Measurements from ENCODE around the gene GAB2. TPM values are rescaled to one million over a fixed set of nuclear protein-coding genes. Genes with fewer than 3 reads are reported as not detected.

The GAB2 gene
- total RNA-seq, 4 donors from 2014 or later = 18.0 to 42.4 (median 26.0) TPM

GRCh38 chr11:78221396-78222315 lies 196.0 kb downstream of the GAB2 start:
- no peaks in the 10 kb centered on the region for H3K4me1 ChIP-seq
- TF ChIP-seq POLR2A (IDR thresholded peaks at IDR 0.05; ENCODE audit: low read depth) = no peak
- TF ChIP-seq POLR2AphosphoS5 (IDR thresholded peaks at IDR 0.05) = no peak
- TF ChIP-seq EP300 (IDR thresholded peaks at IDR 0.05) = no peak
- WGBS = 90% methylated on average over 13 of the region's 13 CpGs
- no peak overlapping the region for H3K27ac ChIP-seq (replicated peaks in 1 of 4)
- H3K9me3 ChIP-seq = no peaks in the 10 kb centered on the region
- no peak overlapping the region for H3K4me3 ChIP-seq
- peaks cover 23 to 96% (median 88%) of the 10 kb centered on the region in 4 donors for H3K36me3 ChIP-seq
- peak; percentile 57 for DNase-seq (ENCODE audit: extremely low spot score)
- intact Hi-C loops (cut with DNase I) = no loop called here
- no peaks in the 10 kb centered on the region for H3K27me3 ChIP-seq

GRCh38 chr11:78220218-78221157 lies 197.1 kb downstream of the GAB2 start:
- WGBS = 94% methylated on average over 13 of the region's 14 CpGs
- Histone ChIP-seq H3K9me3 (no peaks in the 10 kb centered on the region), H3K27me3 (no peaks in the 10 kb centered on the region), H3K4me1 (no peaks in the 10 kb centered on the region), H3K4me3 (no peak overlapping the region), H3K27ac (replicated peaks in 1 of 4) (no peak overlapping the region), H3K36me3 (peaks cover 26 to 98% (median 92%) of the 10 kb centered on the region in 4 donors)
- TF ChIP-seq EP300 (IDR thresholded peaks at IDR 0.05) (no peak), POLR2AphosphoS5 (IDR thresholded peaks at IDR 0.05) (no peak), CTCF (IDR thresholded peaks at IDR 0.05) (no peak), POLR2A (IDR thresholded peaks at IDR 0.05; ENCODE audit: low read depth) (no peak)
- intact Hi-C loops (cut with DNase I) = no loop called here
- peak; percentile 57 for DNase-seq (ENCODE audit: extremely low spot score)

GRCh38 chr11:78219493-78220217 lies 198.0 kb downstream of the GAB2 start:
- Histone ChIP-seq H3K36me3 (peaks cover 34 to 98% (median 89%) of the 10 kb centered on the region in 4 donors), H3K27me3 (no peaks in the 10 kb centered on the region), H3K27ac (replicated peaks in 1 of 4) (no peak overlapping the region), H3K9me3 (no peaks in the 10 kb centered on the region), H3K4me3 (no peak overlapping the region), H3K4me1 (no peaks in the 10 kb centered on the region)
- TF ChIP-seq CTCF (IDR thresholded peaks at IDR 0.05) (no peak), POLR2A (IDR thresholded peaks at IDR 0.05; ENCODE audit: low read depth) (no peak), EP300 (IDR thresholded peaks at IDR 0.05) (no peak), POLR2AphosphoS5 (IDR thresholded peaks at IDR 0.05) (no peak)
- 95% methylated on average over 7 of the region's 7 CpGs for WGBS
- intact Hi-C loops (cut with DNase I) = no loop called here
- DNase-seq (ENCODE audit: extremely low spot score) = no peak

- peaks cover 34 to 98% (median 89%) of the 10 kb centered on the region in 4 donors for H3K36me3 ChIP-seq
- no peak overlapping the region for H3K27ac ChIP-seq (replicated peaks in 1 of 4)
- H3K27me3 ChIP-seq = no peaks in the 10 kb centered on the region
- H3K4me3 ChIP-seq = no peak overlapping the region
- no peak for DNase-seq (ENCODE audit: extremely low spot score)
- no peaks in the 10 kb centered on the region for H3K9me3 ChIP-seq
- 90% methylated on average over 11 of the region's 11 CpGs for WGBS
- H3K4me1 ChIP-seq = no peaks in the 10 kb centered on the region
- TF ChIP-seq POLR2A (IDR thresholded peaks at IDR 0.05; ENCODE audit: low read depth) (no peak), POLR2AphosphoS5 (IDR thresholded peaks at IDR 0.05) (no peak)
- intact Hi-C loops (cut with DNase I) = no loop called here
These were observed 198.7 kb downstream of the GAB2 start for GRCh38 chr11:78218707-78219492.
